K562 treated with DMSO at 1 percent for 48 hours (cell line): ENCODE data around the gene MCF2L. TPM values are rescaled to one million over a fixed set of nuclear protein-coding genes. Genes with fewer than 3 reads are reported as not detected.

Experiments
- total RNA-seq: library from RNA; unstranded; fragments of 300-600 nt; gene quantifications from 2 replicates; pipeline ENCODE4 v1.2.3, GENCODE V29; 2022; ENCODE audit warnings: low replicate concordance; ENCODE audit errors: extremely low read depth

The MCF2L gene, protein sequence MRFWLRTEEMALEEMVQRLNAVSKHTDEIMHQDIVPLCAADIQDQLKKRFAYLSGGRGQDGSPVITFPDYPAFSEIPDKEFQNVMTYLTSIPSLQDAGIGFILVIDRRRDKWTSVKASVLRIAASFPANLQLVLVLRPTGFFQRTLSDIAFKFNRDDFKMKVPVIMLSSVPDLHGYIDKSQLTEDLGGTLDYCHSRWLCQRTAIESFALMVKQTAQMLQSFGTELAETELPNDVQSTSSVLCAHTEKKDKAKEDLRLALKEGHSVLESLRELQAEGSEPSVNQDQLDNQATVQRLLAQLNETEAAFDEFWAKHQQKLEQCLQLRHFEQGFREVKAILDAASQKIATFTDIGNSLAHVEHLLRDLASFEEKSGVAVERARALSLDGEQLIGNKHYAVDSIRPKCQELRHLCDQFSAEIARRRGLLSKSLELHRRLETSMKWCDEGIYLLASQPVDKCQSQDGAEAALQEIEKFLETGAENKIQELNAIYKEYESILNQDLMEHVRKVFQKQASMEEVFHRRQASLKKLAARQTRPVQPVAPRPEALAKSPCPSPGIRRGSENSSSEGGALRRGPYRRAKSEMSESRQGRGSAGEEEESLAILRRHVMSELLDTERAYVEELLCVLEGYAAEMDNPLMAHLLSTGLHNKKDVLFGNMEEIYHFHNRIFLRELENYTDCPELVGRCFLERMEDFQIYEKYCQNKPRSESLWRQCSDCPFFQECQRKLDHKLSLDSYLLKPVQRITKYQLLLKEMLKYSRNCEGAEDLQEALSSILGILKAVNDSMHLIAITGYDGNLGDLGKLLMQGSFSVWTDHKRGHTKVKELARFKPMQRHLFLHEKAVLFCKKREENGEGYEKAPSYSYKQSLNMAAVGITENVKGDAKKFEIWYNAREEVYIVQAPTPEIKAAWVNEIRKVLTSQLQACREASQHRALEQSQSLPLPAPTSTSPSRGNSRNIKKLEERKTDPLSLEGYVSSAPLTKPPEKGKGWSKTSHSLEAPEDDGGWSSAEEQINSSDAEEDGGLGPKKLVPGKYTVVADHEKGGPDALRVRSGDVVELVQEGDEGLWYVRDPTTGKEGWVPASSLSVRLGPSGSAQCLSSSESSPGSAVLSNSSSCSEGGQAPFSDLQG
- total RNA-seq: not detected in 2 replicates

DNA sequence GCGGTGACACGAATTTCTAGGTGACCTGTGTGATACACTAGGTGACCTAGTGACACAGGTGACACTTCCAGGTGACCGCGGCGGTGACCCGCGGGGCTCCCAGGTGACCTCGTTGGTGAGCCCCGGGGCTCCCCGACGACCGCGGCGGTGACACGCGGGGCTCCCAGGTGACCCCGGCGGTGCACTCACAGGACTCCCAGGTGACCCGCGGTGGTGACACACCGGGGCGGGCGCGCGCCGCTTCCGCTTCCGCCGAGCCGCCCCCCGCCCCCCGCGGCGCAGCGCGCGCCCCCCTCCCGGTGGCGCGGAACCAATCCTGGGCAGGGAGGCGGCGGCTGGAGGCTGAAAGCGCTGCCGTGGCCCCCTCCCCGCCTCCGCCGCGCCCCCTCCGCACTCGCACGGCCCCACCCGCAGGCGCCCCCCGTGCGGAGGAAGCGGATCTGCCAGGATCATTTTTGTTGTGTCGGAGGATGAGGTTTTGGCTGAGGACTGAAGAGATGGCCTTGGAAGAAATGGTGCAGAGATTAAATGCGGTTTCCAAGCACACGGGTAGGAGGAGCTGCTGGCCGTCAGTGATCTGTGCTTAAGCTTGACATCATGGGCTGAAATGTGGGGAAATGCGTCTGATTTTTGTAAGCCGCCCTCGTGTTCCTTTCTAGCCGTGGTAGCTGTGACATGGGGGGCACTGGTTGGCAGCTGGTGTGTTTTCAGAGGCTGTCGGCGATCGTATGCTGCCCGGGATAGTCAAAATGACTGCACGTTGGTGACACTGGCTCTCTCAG is at the start of gene MCF2L:
Gene MCF2L (plus strand): TSS at position 305 of the 782 bp plus-strand sequence. CDS start 166 bp downstream, at position 471.

DNA sequence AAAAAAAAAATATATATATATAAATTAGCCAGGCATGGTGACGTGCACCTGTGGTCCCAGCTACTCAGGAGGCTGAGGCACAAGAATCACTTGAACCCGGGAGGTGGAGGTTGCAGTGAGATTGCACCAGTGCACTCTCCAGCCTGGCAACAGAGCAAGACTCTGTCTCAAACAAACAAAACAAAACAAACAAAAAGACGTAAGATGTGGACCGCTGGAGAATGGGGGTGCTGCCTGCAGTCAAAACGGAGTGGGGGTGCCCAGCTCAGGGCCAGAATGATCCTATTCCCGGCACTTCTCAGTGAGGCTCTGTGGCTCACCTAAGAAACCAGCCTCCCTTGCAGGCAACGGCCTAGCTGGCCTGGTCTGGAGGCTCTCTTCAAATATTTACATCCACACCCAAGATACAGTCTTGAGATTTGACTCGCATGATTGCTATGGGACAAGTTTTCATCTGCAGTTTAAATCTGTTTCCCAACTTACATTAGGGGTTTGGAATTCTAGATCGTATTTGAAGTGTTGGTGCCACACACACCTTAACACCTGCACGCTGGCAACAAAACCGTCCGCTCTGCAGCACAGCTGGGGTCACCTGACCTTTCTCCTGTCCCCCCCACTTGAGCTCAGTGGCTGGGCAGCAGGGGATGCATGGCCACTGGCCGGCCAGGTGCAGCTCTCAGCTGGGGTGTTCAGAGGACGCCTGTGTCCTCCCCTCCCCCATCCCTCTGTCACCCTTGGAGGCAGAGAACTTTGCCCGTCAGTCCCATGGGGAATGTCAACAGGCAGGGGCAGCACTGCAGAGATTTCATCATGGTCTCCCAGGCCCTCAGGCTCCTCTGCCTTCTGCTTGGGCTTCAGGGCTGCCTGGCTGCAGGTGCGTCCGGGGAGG is 136.3 kb downstream of the MCF2L start, which contains the start of gene F7:
Gene F7 (plus strand): TSS at position 760 of the 889 bp plus-strand sequence. CDS start 51 bp downstream, at position 811.

DNA sequence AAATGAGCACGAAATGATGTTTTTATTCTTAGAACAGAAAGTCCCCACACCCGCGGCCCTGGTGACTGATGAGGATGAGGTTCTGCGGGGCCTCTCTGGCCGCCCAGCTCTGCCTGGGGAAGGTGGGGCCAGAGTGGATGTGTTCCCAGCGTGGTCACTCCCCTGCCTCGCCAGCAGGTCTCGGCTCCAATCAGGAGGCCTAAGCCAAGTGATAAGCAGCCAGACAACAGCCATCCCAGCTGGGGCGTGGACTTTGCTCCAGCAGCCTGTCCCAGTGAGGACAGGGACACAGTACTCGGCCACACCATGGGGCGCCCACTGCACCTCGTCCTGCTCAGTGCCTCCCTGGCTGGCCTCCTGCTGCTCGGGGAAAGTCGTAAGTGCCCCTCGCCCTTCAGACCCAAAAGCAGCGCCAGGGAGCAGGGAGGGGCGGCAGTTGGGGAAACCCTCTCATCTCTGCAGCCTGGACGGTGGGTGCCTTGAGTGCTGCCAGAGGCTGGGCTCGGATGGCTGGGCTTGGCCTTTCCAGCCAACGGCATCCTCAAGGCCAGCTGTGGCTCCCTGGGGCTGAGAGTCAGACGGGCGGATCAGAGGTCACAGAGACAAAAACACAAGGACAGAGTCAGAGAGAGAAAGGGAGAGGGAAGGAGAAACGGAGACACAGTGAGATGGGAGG is 153.7 kb downstream of the MCF2L start, which contains the start of gene F10:
Gene F10 (plus strand): TSS at position 250 of the 676 bp plus-strand sequence. CDS start 57 bp downstream, at position 307.

Other genes starting within 250 kb of the MCF2L start
- gene F7, start 136.6 kb downstream of the MCF2L start, total RNA-seq: not detected in 2 replicates
- gene F10, start 153.6 kb downstream of the MCF2L start, total RNA-seq: not detected in 2 replicates
- gene PROZ, start 189.4 kb downstream of the MCF2L start, total RNA-seq: not detected in 2 replicates
- not detected in 2 replicates for gene PCID2, start 239.5 kb downstream of the MCF2L start, total RNA-seq
- not detected in 2 replicates for gene CUL4A, start 240.4 kb downstream of the MCF2L start, total RNA-seq